ENCODE results near the gene ARL2BP.

DNA sequence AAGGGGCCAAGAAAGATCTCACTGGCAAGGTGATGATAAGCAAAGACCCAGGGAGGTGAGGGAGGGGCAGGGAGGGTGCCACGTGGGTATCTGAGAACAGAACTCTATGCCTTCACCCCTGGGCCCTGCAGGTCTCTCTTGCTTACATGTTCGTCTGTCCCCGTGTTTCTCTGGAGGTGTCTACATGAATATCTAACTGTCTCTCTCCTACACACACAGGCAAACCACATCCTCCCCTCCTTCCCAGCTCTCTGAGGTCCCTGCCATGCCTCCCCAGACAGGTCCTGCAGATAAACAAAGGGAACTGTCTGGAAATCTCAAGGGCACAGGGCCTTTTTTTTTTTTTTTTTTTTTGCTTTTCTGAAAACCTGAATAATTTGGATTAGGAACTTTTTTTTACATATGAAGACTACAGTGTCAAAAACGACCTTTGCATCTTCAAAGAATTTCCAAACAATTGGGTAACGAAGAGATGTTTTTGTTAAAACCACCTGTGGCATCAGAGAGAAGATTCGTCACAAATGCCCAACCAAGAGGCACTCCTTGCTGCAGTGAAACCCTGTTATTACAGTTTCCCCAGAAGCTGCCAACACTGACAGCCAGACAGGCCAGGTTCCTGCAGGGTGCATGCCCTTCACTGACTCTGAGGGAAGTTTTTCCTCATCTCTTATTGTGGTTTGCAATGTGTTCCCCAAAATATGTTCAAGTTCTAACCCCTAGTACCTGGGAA, 21.6 kb downstream of the ARL2BP start:
- TF ChIP-seq, protein P1, sequence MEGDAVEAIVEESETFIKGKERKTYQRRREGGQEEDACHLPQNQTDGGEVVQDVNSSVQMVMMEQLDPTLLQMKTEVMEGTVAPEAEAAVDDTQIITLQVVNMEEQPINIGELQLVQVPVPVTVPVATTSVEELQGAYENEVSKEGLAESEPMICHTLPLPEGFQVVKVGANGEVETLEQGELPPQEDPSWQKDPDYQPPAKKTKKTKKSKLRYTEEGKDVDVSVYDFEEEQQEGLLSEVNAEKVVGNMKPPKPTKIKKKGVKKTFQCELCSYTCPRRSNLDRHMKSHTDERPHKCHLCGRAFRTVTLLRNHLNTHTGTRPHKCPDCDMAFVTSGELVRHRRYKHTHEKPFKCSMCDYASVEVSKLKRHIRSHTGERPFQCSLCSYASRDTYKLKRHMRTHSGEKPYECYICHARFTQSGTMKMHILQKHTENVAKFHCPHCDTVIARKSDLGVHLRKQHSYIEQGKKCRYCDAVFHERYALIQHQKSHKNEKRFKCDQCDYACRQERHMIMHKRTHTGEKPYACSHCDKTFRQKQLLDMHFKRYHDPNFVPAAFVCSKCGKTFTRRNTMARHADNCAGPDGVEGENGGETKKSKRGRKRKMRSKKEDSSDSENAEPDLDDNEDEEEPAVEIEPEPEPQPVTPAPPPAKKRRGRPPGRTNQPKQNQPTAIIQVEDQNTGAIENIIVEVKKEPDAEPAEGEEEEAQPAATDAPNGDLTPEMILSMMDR (conservative IDR thresholded peaks at IDR 0.05 in 1 of 2, IDR thresholded peaks at IDR 0.05 in 1 of 2; ENCODE audit: extremely low read depth in 1 of 2, insufficient read depth in 1 of 2, low read depth in 1 of 2, low read length in 2 of 2), result no peak
- TF ChIP-seq EZH2 (IDR thresholded peaks at IDR 0.05; ENCODE audit: borderline replicate concordance, low read length), result no peak

Measured in mammary epithelial cell (primary cell).